ENCODE results near the gene MRPS22.

MRPS22 gene

GRCh38 chr3:139355476-139355875, 11.7 kb downstream of the MRPS22 start:
- Histone ChIP-seq H3K4me1 (ENCODE audit: control insufficient read depth, low read length) (peaks cover 13% of the 10 kb centered on the region), H3K4me3 (ENCODE audit: low read length) (no peak overlapping the region), H4K20me1 (ENCODE audit: control insufficient read depth, insufficient read depth, low read depth, low read length) (no peaks in the 10 kb centered on the region), H3K27me3 (ENCODE audit: control insufficient read depth, low read length) (no peaks in the 10 kb centered on the region), H3K36me3 (ENCODE audit: control insufficient read depth, low read length) (peaks cover 94% of the 10 kb centered on the region), H3K79me2 (ENCODE audit: control insufficient read depth, low read length) (no peaks in the 10 kb centered on the region), H3K9me3 (ENCODE audit: control insufficient read depth, insufficient read depth, low read length) (no peaks in the 10 kb centered on the region), H3K27ac (ENCODE audit: low read depth, low read length) (no peak overlapping the region), H3K9me2 (replicated peaks; ENCODE audit: control insufficient read depth, low read length) (no peaks in the 10 kb centered on the region), H3K4me2 (ENCODE audit: low read length) (no peak overlapping the region), H3F3A (ENCODE audit: control insufficient read depth, insufficient read depth) (peaks cover 8% of the 10 kb centered on the region; the same call in 1 of the 2 replicates)
- TF ChIP-seq EZH2phosphoT487 (IDR thresholded peaks at IDR 0.05; ENCODE audit: borderline replicate concordance, low read length) = no peak
- no peak for TF ChIP-seq CTCF (IDR thresholded peaks at IDR 0.05; ENCODE audit: low read depth, low read length, poor library complexity, severe bottlenecking)

GRCh38 chr3:139355891-139356290, 12.1 kb downstream of the MRPS22 start:
- peaks cover 8% of the 10 kb centered on the region; the same call in 1 of the 2 replicates for H3F3A ChIP-seq (ENCODE audit: control insufficient read depth, insufficient read depth)

GRCh38 chr3:139357899-139358298, 14.1 kb downstream of the MRPS22 start:
- no peak overlapping the region for H3K4me2 ChIP-seq (ENCODE audit: low read length)

More at GRCh38 chr3:139355891-139356290, 12.1 kb downstream of the MRPS22 start:
- H3K4me2 ChIP-seq (ENCODE audit: low read length) = no peak overlapping the region
- H3K9me3 ChIP-seq (ENCODE audit: control insufficient read depth, insufficient read depth, low read length) = no peaks in the 10 kb centered on the region
- no peaks in the 10 kb centered on the region for H3K79me2 ChIP-seq (ENCODE audit: control insufficient read depth, low read length)
- peaks cover 94% of the 10 kb centered on the region for H3K36me3 ChIP-seq (ENCODE audit: control insufficient read depth, low read length)
- no peak overlapping the region for H3K27ac ChIP-seq (ENCODE audit: low read depth, low read length)
- no peak overlapping the region for H3K4me3 ChIP-seq (ENCODE audit: low read length)
- H3K4me1 ChIP-seq (ENCODE audit: control insufficient read depth, low read length) = peaks cover 13% of the 10 kb centered on the region
- no peaks in the 10 kb centered on the region for H3K27me3 ChIP-seq (ENCODE audit: control insufficient read depth, low read length)
- no peaks in the 10 kb centered on the region for H3K9me2 ChIP-seq (replicated peaks; ENCODE audit: control insufficient read depth, low read length)
- H4K20me1 ChIP-seq (ENCODE audit: control insufficient read depth, insufficient read depth, low read depth, low read length) = no peaks in the 10 kb centered on the region
- TF ChIP-seq EZH2phosphoT487 (IDR thresholded peaks at IDR 0.05; ENCODE audit: borderline replicate concordance, low read length) (no peak), CTCF (IDR thresholded peaks at IDR 0.05; ENCODE audit: low read depth, low read length, poor library complexity, severe bottlenecking) (no peak)

More at GRCh38 chr3:139357899-139358298, 14.1 kb downstream of the MRPS22 start:
- Histone ChIP-seq H3K27ac (ENCODE audit: low read depth, low read length) (no peak overlapping the region), H3K9me2 (replicated peaks; ENCODE audit: control insufficient read depth, low read length) (no peaks in the 10 kb centered on the region), H3K27me3 (ENCODE audit: control insufficient read depth, low read length) (no peaks in the 10 kb centered on the region), H3F3A (ENCODE audit: control insufficient read depth, insufficient read depth) (peaks cover 8% of the 10 kb centered on the region; the same call in 1 of the 2 replicates), H4K20me1 (ENCODE audit: control insufficient read depth, insufficient read depth, low read depth, low read length) (no peaks in the 10 kb centered on the region), H3K9me3 (ENCODE audit: control insufficient read depth, insufficient read depth, low read length) (no peaks in the 10 kb centered on the region), H3K4me1 (ENCODE audit: control insufficient read depth, low read length) (peaks cover 13% of the 10 kb centered on the region), H3K36me3 (ENCODE audit: control insufficient read depth, low read length) (peaks cover 93% of the 10 kb centered on the region), H3K79me2 (ENCODE audit: control insufficient read depth, low read length) (no peaks in the 10 kb centered on the region), H3K4me3 (ENCODE audit: low read length) (no peak overlapping the region)
- no peak for TF ChIP-seq CTCF (IDR thresholded peaks at IDR 0.05; ENCODE audit: low read depth, low read length, poor library complexity, severe bottlenecking)
- no peak for TF ChIP-seq EZH2phosphoT487 (IDR thresholded peaks at IDR 0.05; ENCODE audit: borderline replicate concordance, low read length)
